ENCODE data around the gene RPP30.
"Not testable (repeated sequence)": the region's sequence is repeated elsewhere in the genome, so short reads cannot be mapped to it uniquely, and the experiment has no call there.

The RPP30 gene

GRCh38 chr10:90872648-90873020 is 860 bp downstream of the RPP30 start:
- DNase-seq, result no peak

- no peak for DNase-seq
These were observed 7.3 kb downstream of the RPP30 start for GRCh38 chr10:90879062-90879461.

- not testable (repeated sequence) for DNase-seq
These were observed 8.4 kb downstream of the RPP30 start for GRCh38 chr10:90880059-90880719.

- no peak for DNase-seq
These were observed 12.7 kb downstream of the RPP30 start for GRCh38 chr10:90884431-90884830.

DNA sequence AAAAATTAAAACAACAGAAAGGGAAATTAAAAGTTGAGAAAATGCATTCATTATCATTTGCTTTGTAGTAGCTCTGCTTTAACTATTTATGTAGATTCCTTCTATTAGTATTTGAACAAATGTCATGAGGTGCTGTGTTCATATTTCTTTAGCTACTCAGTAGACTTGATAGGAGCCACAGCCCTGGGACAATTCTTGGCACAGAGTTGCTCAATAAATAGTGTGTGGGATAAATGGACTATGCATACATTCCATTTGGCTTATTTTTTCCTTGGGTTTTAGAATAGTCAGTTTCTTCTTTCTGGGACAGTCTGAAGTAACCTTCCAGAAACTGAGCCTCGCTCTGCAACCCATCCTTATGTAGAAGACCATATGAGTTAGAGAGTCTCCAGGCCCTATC is 13.4 kb downstream of the RPP30 start:
- no peak for DNase-seq

GRCh38 chr10:90887555-90887954 is 15.8 kb downstream of the RPP30 start:
- DNase-seq, result no peak

GRCh38 chr10:90888387-90888786 is 16.6 kb downstream of the RPP30 start:
- no peak for DNase-seq

GRCh38 chr10:90889636-90890035 is 17.9 kb downstream of the RPP30 start:
- DNase-seq, result no peak

DNA sequence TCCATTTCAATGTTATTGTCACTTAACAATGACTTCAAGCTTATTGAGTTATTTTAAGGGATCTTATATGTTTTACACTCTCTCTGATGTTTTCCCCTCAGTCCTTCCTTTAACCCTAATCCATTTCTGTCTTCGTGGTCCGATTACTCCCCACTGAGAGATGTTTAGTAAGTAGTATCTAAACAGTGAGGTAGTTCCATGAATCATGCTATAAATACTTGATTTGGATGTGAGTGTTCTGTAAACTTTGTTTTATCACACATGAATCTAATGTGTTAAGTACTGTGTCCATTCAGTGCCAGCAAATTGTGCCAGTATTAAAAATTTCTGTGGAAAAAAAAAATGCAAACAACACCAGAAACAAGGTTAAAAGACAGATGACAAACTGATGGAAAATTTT is 18.6 kb downstream of the RPP30 start:
- DNase-seq, result no peak

DNA sequence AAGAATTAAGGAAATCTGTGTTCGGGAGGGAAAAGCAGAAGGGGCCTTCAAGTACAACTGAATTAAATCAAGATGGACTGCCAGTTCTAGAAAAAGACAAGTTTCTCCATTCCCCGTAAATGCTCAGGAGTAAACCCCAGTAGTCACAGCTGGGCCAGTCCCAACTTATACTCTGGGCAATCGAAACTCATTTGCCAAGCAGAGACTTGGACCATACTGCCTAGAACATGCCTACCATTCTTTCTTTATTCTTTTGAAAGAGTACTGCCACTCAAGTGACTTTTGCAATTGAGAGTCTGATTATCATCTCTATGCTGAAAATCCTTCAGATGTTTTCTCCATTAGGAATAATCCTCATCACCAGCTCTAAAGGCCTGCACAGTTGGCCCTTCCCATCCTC is 21.4 kb downstream of the RPP30 start:
- no peak for DNase-seq

DNA sequence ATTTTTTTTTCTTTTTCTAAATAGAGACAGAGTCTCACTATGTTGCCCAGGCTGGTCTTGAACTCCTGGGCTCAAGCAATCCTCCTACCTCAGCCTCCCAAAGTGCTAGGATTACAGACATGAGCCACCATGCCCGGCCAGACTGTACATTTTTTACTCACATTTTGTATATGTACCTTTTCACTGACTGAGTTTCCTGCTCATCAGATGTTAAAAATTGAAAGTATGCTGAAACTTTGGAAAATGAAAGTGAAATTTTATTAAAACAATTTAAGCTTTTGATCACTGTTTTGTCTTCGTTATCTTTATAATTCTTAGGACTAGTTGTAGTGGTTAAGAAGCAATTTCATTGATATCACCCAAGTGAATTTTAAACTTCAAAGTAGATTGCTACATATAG is 25.1 kb downstream of the RPP30 start:
- DNase-seq, result not testable (repeated sequence)

GRCh38 chr10:90905925-90906324 is 34.2 kb downstream of the RPP30 start:
- no peak for DNase-seq

GRCh38 chr10:90906596-90906995 is 34.8 kb downstream of the RPP30 start:
- no peak for DNase-seq

DNA sequence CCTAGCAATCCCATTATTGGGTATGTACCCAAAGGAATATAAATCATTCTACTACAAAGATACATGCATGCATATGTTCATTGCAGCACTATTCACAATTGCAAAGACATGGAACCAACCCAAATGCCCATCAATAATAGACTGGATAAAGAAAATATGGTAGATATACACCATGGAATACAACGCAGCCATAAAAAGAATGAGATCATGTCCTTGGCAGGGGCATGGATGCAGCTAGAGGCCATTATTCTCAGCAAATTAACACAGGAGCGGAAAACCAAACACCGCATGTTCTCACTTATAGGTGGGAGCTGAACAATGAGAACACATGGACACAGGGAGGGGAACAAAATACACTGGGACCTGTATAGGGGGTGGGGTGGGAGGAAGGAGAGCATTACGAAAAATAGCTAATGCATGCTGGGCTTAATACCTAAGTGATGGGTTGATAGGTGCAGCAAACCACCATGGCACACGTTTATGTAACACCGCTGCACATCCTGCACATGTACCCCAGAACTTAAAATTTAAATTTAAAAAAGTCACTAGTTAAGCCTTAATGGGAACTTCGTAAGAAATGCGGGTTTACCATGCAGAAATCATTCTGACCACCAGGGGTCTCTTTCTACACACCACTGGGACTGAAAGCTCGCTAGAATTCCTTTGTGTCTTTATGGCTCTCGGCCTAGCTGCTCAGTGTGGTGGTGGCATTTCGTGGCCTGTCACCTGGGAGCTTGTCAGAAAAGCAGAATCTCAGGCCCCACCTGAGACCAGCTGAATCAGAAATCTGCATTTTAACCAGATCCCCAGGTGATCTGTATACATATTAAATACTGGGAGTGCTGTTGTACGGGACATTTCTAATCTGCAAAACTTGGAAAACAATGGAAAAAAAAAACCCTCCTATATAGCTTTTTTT is 39.6 kb downstream of the RPP30 start:
- no peak for DNase-seq

- DNase-seq, result no peak
These were observed 40.4 kb downstream of the RPP30 start for GRCh38 chr10:90912174-90912573.

DNA sequence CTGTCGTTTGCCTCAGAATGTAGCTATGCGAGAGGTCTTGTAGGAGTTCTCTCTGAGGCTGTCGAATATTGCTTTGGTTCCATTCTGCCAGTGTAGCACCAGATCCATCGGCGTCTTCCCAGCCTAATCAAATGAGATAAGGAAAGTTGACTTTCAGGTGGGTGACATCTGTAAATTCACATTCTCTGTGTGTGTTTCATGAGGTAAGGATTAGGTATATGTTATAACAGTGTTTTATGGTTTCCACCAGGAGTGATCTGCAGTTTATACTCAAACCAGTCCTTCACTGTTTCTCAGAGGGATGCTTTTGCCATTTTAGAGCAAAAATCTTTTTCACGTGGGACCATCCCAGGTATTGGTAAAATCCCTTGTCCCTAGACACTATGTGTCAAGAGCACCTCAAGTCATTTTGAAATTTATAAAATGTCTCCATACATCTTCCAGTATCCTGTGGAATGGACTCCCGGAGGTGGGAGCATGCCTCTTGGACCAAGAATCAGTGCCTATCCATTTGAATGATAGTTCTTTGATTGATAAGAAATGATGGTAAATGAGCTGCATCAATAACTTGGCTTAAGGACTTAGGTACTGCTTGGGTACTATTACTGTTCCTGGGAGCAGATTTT is 41.2 kb downstream of the RPP30 start:
- DNase-seq, result no peak

GRCh38 chr10:90913774-90914420 is 42.1 kb downstream of the RPP30 start:
- DNase-seq, result no peak

GRCh38 chr10:90914992-90915765 is 43.4 kb downstream of the RPP30 start:
- DNase-seq, result no peak

GRCh38 chr10:90915766-90916075 is 43.9 kb downstream of the RPP30 start:
- DNase-seq, result no peak

- DNase-seq, result no peak
These were observed 44.8 kb downstream of the RPP30 start for GRCh38 chr10:90916392-90917237.

- no peak for DNase-seq
These were observed 45.6 kb downstream of the RPP30 start for GRCh38 chr10:90917238-90917967.
